ENCODE data around the gene ZNF433.

DNA sequence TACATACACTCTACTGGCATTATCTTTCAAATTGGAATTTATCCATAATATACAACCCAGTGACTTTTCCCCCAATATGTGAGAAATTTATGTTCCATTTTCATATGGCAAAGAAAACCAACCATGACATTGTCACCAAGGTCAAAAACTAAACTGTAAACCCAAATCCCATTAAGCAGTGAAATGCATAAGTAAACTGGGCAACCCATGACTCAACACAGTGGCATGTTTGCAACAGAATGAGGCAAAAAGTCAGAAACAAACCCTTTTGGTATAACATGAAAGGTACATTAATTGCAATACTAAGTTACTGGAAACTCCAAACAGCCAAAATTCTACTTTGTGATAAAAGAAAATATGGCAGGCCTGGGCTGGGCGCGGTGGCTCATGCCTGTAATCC, 12.4 kb upstream of the ZNF433 start:
- TF ChIP-seq, protein P1, sequence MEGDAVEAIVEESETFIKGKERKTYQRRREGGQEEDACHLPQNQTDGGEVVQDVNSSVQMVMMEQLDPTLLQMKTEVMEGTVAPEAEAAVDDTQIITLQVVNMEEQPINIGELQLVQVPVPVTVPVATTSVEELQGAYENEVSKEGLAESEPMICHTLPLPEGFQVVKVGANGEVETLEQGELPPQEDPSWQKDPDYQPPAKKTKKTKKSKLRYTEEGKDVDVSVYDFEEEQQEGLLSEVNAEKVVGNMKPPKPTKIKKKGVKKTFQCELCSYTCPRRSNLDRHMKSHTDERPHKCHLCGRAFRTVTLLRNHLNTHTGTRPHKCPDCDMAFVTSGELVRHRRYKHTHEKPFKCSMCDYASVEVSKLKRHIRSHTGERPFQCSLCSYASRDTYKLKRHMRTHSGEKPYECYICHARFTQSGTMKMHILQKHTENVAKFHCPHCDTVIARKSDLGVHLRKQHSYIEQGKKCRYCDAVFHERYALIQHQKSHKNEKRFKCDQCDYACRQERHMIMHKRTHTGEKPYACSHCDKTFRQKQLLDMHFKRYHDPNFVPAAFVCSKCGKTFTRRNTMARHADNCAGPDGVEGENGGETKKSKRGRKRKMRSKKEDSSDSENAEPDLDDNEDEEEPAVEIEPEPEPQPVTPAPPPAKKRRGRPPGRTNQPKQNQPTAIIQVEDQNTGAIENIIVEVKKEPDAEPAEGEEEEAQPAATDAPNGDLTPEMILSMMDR (conservative IDR thresholded peaks at IDR 0.05 in 1 of 2, IDR thresholded peaks at IDR 0.05 in 1 of 2; ENCODE audit: extremely low read depth in 1 of 2, insufficient read depth in 1 of 2, low read depth in 1 of 2, low read length in 2 of 2), result no peak
- no peak for TF ChIP-seq EZH2 (IDR thresholded peaks at IDR 0.05; ENCODE audit: borderline replicate concordance, low read length)
